Subcutaneous adipose tissue (tissue), 4 donors: ENCODE measurements around the gene RPP21. TPM values are rescaled to one million over a fixed set of nuclear protein-coding genes. Genes with fewer than 3 reads are reported as not detected.

Experiments
- CTCF ChIP-seq: fragments of 450-650 bp; IDR thresholded peaks from one replicate; pipeline ENCODE4 v1.5.1; 2016; ENCODE audit warnings: low read depth, mild to moderate bottlenecking, control low read depth, antibody characterized with exemption, moderate library complexity
- total RNA-seq, 4 donors: library from RNA; depleted of rRNA; stranded (reverse); fragments of >200 nt; gene quantifications; one replicate each; pipeline ENCODE4 v1.1.0, GENCODE V29; 2016

The RPP21 gene
- total RNA-seq, 4 donors from 2014 or later: 43.3 to 69.6 (median 49.5) TPM

GRCh38 chr6:30360139-30360538 is 15.2 kb downstream of the RPP21 start:
- TF ChIP-seq CTCF: no peak

DNA sequence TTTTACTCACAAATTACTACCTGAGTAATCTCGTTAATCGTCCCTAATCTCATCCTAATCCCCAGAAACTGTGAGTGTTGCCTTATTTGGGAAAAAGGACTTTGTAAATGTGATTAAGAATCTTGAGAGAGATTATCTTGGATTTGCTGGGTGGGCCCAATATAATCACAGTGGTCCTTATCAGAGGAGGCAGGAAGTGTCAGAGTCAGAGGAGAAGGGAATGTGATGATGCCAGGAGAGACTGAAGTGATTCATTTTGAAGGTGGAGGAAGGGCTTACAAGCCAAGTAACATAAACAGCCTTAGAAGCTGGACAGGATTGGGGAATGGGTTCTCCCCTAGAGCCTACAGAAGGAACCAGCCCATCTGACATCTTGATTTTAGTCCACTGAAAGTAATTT is 16.7 kb downstream of the RPP21 start:
- TF ChIP-seq CTCF: no peak

- no peak for TF ChIP-seq CTCF
These were observed 18.5 kb downstream of the RPP21 start for GRCh38 chr6:30363459-30363858.

DNA sequence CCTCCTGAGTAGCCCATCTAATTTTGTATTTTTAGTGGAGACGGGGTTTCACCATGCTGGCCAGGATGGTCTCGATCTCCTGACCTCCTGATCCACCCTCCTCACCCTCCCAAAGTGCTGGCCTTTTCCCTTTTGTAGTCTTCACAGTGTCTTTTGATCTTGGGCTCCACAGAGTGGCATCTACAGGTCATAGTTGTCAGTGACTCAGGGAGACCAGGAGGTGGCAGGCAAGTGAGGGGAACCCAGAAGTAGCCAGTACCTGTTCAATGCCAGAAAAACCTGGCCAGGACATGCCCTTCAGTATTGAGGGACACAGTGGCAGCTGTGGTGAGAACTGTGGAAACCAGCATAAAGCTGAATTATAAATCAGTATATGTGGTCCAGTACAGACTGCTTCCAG is 19.6 kb downstream of the RPP21 start:
- TF ChIP-seq CTCF: no peak

DNA sequence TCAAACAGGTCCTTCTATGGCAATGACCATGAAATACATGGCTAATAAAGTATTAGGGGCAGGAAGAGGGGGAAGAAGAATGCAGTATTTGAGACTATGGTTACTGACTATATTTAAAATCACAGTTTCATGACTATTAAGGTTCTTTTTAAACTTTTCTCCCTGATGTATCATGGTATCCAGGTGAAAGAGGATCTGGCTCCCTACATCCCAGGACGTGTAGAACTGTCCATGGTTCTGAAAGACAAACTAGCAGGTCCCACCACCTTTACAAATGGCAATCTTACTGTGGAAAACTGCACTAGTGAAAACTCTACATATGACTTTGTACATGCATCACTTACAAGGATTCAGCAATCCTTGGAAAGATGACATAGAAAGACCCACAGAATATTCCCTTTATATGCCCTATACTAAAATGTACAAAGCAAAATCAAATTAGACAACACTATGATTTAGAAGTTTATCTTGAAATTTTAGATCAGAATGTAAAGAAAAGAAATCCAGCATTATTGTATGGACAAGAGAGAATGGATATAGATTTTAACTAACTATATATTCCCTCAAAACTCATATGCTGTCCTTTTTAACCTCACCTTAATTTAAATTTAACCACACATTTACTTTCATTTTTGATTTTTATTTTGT is 33.5 kb downstream of the RPP21 start:
- TF ChIP-seq CTCF: no peak

- TF ChIP-seq CTCF: no peak
These were observed 35.5 kb downstream of the RPP21 start for GRCh38 chr6:30380464-30380863.

DNA sequence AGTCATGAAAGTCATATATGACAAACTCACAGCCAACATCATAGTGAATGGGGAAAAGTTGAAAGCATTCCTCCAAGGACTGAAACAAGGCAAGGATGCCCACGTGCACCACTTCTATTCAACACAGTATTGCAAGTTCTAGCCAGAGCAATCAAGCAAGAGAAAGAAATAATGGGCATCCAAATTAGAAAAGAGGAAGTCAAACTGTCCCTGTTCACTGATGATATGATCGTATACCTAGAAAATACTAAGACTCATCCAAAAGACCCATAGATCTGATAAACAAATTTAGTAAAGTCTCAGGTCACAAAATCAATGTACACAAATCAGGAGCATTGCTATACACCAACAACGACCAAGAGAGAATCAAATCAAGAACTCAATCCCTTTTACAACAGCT is 41.2 kb downstream of the RPP21 start:
- TF ChIP-seq CTCF: no peak
